HG02798 (cell line): ENCODE results near the gene CCDC175.

Source experiments
- ATAC-seq: cut with Tn5 transposase; IDR thresholded peaks from one replicate; pipeline ENCODE4 v1.9.1; 2021; ENCODE audit warnings: mild to moderate bottlenecking; ENCODE audit not compliant: unreplicated experiment, poor library complexity

The CCDC175 gene

GRCh38 chr14:59576332-59577294 lies at the start of gene CCDC175:
Gene CCDC175 (minus strand): TSS chr14:59576812. CDS start chr14:59576775, 37 bp downstream.
- ATAC-seq: peak; percentile 97

GRCh38 chr14:59622631-59623030 lies 46.0 kb upstream of the CCDC175 start:
- ATAC-seq: no peak

GRCh38 chr14:59619061-59619460 lies 42.4 kb upstream of the CCDC175 start:
- ATAC-seq: no peak

- ATAC-seq: no peak
These were observed 24.4 kb upstream of the CCDC175 start for GRCh38 chr14:59601056-59601455.

- ATAC-seq: no peak
These were observed 23.8 kb upstream of the CCDC175 start for GRCh38 chr14:59600211-59600945.

GRCh38 chr14:59595071-59595470 lies 18.5 kb upstream of the CCDC175 start:
- no peak for ATAC-seq

- no peak for ATAC-seq
These were observed 15.2 kb upstream of the CCDC175 start for GRCh38 chr14:59591641-59592370.

GRCh38 chr14:59588101-59588500 lies 11.5 kb upstream of the CCDC175 start:
- no peak for ATAC-seq

- ATAC-seq: no peak
These were observed 9.4 kb upstream of the CCDC175 start for GRCh38 chr14:59585891-59586554.

- no peak for ATAC-seq
These were observed 7.1 kb upstream of the CCDC175 start for GRCh38 chr14:59583755-59584154.

GRCh38 chr14:59582845-59583509 lies 6.4 kb upstream of the CCDC175 start:
- no peak for ATAC-seq

- no peak for ATAC-seq
These were observed 5.5 kb upstream of the CCDC175 start for GRCh38 chr14:59582161-59582560.

GRCh38 chr14:59580911-59581310 lies 4.3 kb upstream of the CCDC175 start:
- no peak for ATAC-seq

GRCh38 chr14:59570122-59570521 lies 6.5 kb downstream of the CCDC175 start:
- ATAC-seq: no peak

- ATAC-seq: no peak
These were observed 9.9 kb downstream of the CCDC175 start for GRCh38 chr14:59566725-59567124.

- no peak for ATAC-seq
These were observed 10.3 kb downstream of the CCDC175 start for GRCh38 chr14:59566296-59566695.

- ATAC-seq: no peak
These were observed 11.5 kb downstream of the CCDC175 start for GRCh38 chr14:59565087-59565486.

- ATAC-seq: no peak
These were observed 12.2 kb downstream of the CCDC175 start for GRCh38 chr14:59564366-59564765.

GRCh38 chr14:59547310-59547709 lies 29.3 kb downstream of the CCDC175 start:
- ATAC-seq: no peak

- no peak for ATAC-seq
These were observed 32.7 kb downstream of the CCDC175 start for GRCh38 chr14:59543873-59544272.
